WTC11 (cell line): Measurements from ENCODE around the gene AKT3. TPM values are rescaled to one million over a fixed set of nuclear protein-coding genes. Genes with fewer than 3 reads are reported as not detected.

Source experiments
- ATAC-seq: fragments of 200-7000 bp; cut with Tn5 transposase; 2 replicates; pipeline ENCODE4 v1.10.0; 2021; ENCODE audit warnings: mild to moderate bottlenecking, moderate library complexity
- CTCF ChIA-PET: fragments of 300-600 bp; sonication (Branson Sonifier 250); formaldehyde crosslinking; loops from one replicate; lab custom pipeline; 2021; ENCODE audit warnings: antibody characterized with exemption; lab: Charles Lee
- POLR2A ChIA-PET: fragments of 350-600 bp; sonication (Branson Sonifier 250); formaldehyde crosslinking; loops from one replicate; lab custom pipeline; 2021; ENCODE audit warnings: antibody characterized with exemption; lab: Charles Lee
- DNase-seq: peaks from one replicate; pipeline ENCODE4 v3.0.0; 2021; ENCODE audit warnings: low spot score
- H3K27ac Mint-ChIP-seq: 2 replicates; pipeline ENCODE4 v1.8.0; 2021; ENCODE audit warnings: mixed read lengths
- H3K27me3 Mint-ChIP-seq: 2 replicates; pipeline ENCODE4 v1.8.0; 2021; ENCODE audit warnings: low read depth, mild to moderate bottlenecking, moderate library complexity, mixed read lengths
- H3K36me3 Mint-ChIP-seq: 2 replicates; pipeline ENCODE4 v1.8.0; 2021; ENCODE audit warnings: mixed read lengths
- H3K4me1 Mint-ChIP-seq: 2 replicates; pipeline ENCODE4 v1.8.0; 2022; ENCODE audit warnings: mixed read lengths
- H3K4me3 Mint-ChIP-seq: 2 replicates; pipeline ENCODE4 v1.8.0; 2021; ENCODE audit warnings: mild to moderate bottlenecking, moderate library complexity, mixed read lengths
- H3K9me3 Mint-ChIP-seq: 2 replicates; pipeline ENCODE4 v1.8.0; 2021; ENCODE audit warnings: mixed read lengths
- ATF1 ChIP-seq: sonication (generic); formaldehyde crosslinking; IDR thresholded peaks from 2 replicates; pipeline ENCODE4 v1.8.1; 2023; ENCODE audit warnings: mild to moderate bottlenecking, moderate library complexity, missing genetic modification reagents
- ESRRA ChIP-seq: sonication (generic); formaldehyde crosslinking; IDR thresholded peaks from 2 replicates; pipeline ENCODE4 v1.8.1; 2022; ENCODE audit warnings: mild to moderate bottlenecking, missing genetic modification reagents, borderline replicate concordance
- FOXP1 ChIP-seq: sonication (generic); formaldehyde crosslinking; IDR thresholded peaks from 2 replicates; pipeline ENCODE4 v1.8.0; 2022; ENCODE audit warnings: missing genetic modification reagents, mild to moderate bottlenecking, moderate library complexity, borderline replicate concordance
- GTF2I ChIP-seq: fragments of 250-450 bp; sonication (Bioruptor Pico); conservative IDR thresholded peaks from 2 replicates; pipeline ENCODE4 v1.4.0; 2021; ENCODE audit warnings: mild to moderate bottlenecking
- IRF1 ChIP-seq: sonication (generic); formaldehyde crosslinking; IDR thresholded peaks from 2 replicates; pipeline ENCODE4 v1.8.0; 2023; ENCODE audit warnings: missing genetic modification reagents
- JUN ChIP-seq: sonication (generic); formaldehyde crosslinking; IDR thresholded peaks from 2 replicates; pipeline ENCODE4 v1.8.0; 2023; ENCODE audit warnings: mild to moderate bottlenecking, missing genetic modification reagents
- KAT7 ChIP-seq: sonication (generic); formaldehyde crosslinking; IDR thresholded peaks from 2 replicates; pipeline ENCODE4 v1.8.1; 2023; ENCODE audit warnings: missing genetic modification reagents, mild to moderate bottlenecking, borderline replicate concordance
- MYBL2 ChIP-seq: sonication (generic); formaldehyde crosslinking; IDR thresholded peaks from 2 replicates; pipeline ENCODE4 v1.8.1; 2023; ENCODE audit warnings: mild to moderate bottlenecking, moderate library complexity, missing genetic modification reagents
- NR1H2 ChIP-seq: sonication (generic); formaldehyde crosslinking; IDR thresholded peaks from 2 replicates; pipeline ENCODE4 v1.9.0; 2021; ENCODE audit warnings: mild to moderate bottlenecking, moderate library complexity, missing genetic modification reagents
- OVOL2 ChIP-seq: fragments of 250-450 bp; sonication (Bioruptor Pico); IDR thresholded peaks from 2 replicates; pipeline ENCODE4 v1.9.0; 2021; ENCODE audit warnings: mild to moderate bottlenecking, borderline replicate concordance
- STAT6 ChIP-seq: sonication (generic); formaldehyde crosslinking; conservative IDR thresholded peaks from 2 replicates; pipeline ENCODE4 v1.8.1; 2023; ENCODE audit warnings: mild to moderate bottlenecking, low read depth, missing genetic modification reagents, moderate library complexity
- TCF7 ChIP-seq: sonication (generic); formaldehyde crosslinking; IDR thresholded peaks from 2 replicates; pipeline ENCODE4 v1.8.0; 2022; ENCODE audit warnings: mild to moderate bottlenecking, low read depth, missing genetic modification reagents, moderate library complexity
- TEAD1 ChIP-seq: sonication (generic); formaldehyde crosslinking; IDR thresholded peaks from 2 replicates; pipeline ENCODE4 v1.8.0; 2022; ENCODE audit warnings: mild to moderate bottlenecking, missing genetic modification reagents
- TEAD4 ChIP-seq: sonication (generic); formaldehyde crosslinking; IDR thresholded peaks from 2 replicates; pipeline ENCODE4 v1.8.0; 2022; ENCODE audit warnings: mild to moderate bottlenecking, missing genetic modification reagents
- TP53 ChIP-seq: sonication (generic); formaldehyde crosslinking; IDR thresholded peaks from 2 replicates; pipeline ENCODE4 v1.8.1; 2023; ENCODE audit warnings: mild to moderate bottlenecking, missing genetic modification reagents
- ZNF121 ChIP-seq: sonication (generic); formaldehyde crosslinking; IDR thresholded peaks from 2 replicates; pipeline ENCODE4 v1.8.0; 2023; ENCODE audit warnings: missing genetic modification reagents
- ZNF232 ChIP-seq: sonication (generic); formaldehyde crosslinking; IDR thresholded peaks from 2 replicates; pipeline ENCODE4 v1.8.0; 2022; ENCODE audit warnings: mild to moderate bottlenecking, missing genetic modification reagents
- ZNF281 ChIP-seq: sonication (generic); formaldehyde crosslinking; IDR thresholded peaks from 2 replicates; pipeline ENCODE4 v1.8.0; 2023; ENCODE audit warnings: mild to moderate bottlenecking, missing genetic modification reagents
- ZNF317 ChIP-seq: sonication (generic); formaldehyde crosslinking; IDR thresholded peaks from 2 replicates; pipeline ENCODE4 v1.8.1; 2023; ENCODE audit warnings: low read depth, mild to moderate bottlenecking, moderate library complexity, missing genetic modification reagents, borderline replicate concordance
- ZNF423 ChIP-seq: fragments of 250-450 bp; sonication (Bioruptor Pico); IDR thresholded peaks from 2 replicates; pipeline ENCODE4 v2.1.2; 2022; ENCODE audit warnings: mild to moderate bottlenecking, moderate library complexity
- ZNF671 ChIP-seq: fragments of 250-450 bp; sonication (Bioruptor Pico); IDR thresholded peaks from 2 replicates; pipeline ENCODE4 v1.8.0; 2021; ENCODE audit warnings: mild to moderate bottlenecking
- total RNA-seq: library from RNA; stranded (reverse); gene quantifications from 3 replicates; pipeline ENCODE4 v1.2.3, GENCODE V29; 2021
- TF ChIP-seq, protein P1 (sequence below): fragments of 250-450 bp; sonication (Bioruptor Pico); IDR thresholded peaks from 2 replicates; pipeline ENCODE4 v1.9.0; 2021; ENCODE audit warnings: mild to moderate bottlenecking, borderline replicate concordance

AKT3 gene
- total RNA-seq, 1 experiment from 2014 or later: 38.5 TPM

DNA sequence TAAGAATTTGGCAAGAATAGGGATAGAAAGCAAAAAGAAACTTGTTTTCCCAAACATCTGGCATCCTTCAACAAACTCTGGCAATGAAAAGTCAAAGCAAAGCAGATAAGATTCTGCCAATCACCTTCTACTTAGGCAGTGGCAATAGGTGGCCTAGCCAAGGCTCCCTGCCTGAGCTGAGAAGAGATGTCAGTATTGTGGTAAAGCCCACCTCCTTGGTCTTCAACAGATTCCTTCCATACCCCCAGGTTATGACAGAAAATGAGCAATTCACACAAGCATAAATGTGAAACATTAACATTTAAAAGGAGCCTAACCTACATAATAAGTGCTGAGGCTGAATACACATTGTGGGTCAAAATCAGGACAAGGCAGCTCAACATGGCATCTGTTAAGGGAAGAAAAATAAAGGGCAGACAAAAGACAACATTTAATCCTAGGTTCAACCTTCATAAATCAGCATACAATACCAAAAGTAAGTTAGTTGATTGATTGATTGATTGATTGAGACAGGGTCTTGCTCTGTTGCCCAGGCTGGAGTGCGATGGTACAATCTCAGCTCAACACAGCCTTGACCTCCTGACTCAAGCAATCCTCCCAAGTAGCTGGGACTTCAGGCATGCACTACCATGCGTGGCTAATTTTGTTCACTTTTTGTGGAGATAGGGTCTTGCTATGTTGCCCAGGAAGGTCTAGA, 123.1 kb downstream of the AKT3 start:
- ATAC-seq: no peak; the same call in 1 of the 2 replicates
- peaks cover 4% of the 10 kb centered on the region; the same call in 1 of the 2 replicates for H3K36me3 Mint-ChIP-seq

DNA sequence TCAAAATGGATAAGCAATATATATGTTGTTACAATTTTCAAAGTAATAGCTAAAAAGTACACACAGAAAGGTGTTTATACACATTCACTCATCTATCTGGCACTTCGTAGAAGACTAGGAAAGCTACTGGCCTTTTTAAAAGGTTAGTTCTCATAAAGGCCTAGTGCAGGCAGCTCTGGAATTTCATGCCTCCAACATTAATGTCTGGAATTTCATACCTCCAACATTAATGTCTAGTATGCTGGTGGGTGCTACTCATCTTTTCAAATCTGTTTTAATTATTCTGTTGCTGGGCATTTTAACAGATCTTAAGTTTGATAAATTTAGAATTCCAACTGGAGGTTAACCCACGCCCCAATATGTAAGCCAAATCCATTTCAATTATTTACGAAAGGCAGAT, 124.2 kb downstream of the AKT3 start:
- Mint-ChIP-seq H3K4me1 (peaks cover 57% of the 10 kb centered on the region), H3K27ac (no peak overlapping the region), H3K9me3 (peaks cover 5% of the 10 kb centered on the region), H3K27me3 (no peaks in the 10 kb centered on the region), H3K4me3 (no peak overlapping the region), H3K36me3 (peaks cover 4% of the 10 kb centered on the region; the same call in 1 of the 2 replicates)
- POLR2A ChIA-PET: no interaction called here
- DNase-seq (no peak), ATAC-seq (no peak)
- TF ChIP-seq FOXP1: no peak
- TF ChIP-seq TP53 (CRISPR knock-in tag): no peak
- no peak for TF ChIP-seq MYBL2
- TF ChIP-seq ZNF423 (CRISPR knock-in tag): no peak
- TF ChIP-seq IRF1: no peak
- TF ChIP-seq STAT6: no peak
- no peak for TF ChIP-seq TCF7 (CRISPR knock-in tag)
- no peak for TF ChIP-seq JUN
- TF ChIP-seq ZNF671 (CRISPR knock-in tag): no peak
- no peak for TF ChIP-seq KAT7 (CRISPR knock-in tag)
- TF ChIP-seq, protein P1, sequence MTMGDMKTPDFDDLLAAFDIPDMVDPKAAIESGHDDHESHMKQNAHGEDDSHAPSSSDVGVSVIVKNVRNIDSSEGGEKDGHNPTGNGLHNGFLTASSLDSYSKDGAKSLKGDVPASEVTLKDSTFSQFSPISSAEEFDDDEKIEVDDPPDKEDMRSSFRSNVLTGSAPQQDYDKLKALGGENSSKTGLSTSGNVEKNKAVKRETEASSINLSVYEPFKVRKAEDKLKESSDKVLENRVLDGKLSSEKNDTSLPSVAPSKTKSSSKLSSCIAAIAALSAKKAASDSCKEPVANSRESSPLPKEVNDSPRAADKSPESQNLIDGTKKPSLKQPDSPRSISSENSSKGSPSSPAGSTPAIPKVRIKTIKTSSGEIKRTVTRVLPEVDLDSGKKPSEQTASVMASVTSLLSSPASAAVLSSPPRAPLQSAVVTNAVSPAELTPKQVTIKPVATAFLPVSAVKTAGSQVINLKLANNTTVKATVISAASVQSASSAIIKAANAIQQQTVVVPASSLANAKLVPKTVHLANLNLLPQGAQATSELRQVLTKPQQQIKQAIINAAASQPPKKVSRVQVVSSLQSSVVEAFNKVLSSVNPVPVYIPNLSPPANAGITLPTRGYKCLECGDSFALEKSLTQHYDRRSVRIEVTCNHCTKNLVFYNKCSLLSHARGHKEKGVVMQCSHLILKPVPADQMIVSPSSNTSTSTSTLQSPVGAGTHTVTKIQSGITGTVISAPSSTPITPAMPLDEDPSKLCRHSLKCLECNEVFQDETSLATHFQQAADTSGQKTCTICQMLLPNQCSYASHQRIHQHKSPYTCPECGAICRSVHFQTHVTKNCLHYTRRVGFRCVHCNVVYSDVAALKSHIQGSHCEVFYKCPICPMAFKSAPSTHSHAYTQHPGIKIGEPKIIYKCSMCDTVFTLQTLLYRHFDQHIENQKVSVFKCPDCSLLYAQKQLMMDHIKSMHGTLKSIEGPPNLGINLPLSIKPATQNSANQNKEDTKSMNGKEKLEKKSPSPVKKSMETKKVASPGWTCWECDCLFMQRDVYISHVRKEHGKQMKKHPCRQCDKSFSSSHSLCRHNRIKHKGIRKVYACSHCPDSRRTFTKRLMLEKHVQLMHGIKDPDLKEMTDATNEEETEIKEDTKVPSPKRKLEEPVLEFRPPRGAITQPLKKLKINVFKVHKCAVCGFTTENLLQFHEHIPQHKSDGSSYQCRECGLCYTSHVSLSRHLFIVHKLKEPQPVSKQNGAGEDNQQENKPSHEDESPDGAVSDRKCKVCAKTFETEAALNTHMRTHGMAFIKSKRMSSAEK (CRISPR knock-in tag): no peak
- TF ChIP-seq TEAD4 (CRISPR knock-in tag): no peak
- CTCF ChIA-PET: interaction anchor here (0.8 kb wide), 1 partner anchor 13 kb away, joined by 3 read pairs; no protein-coding TSS in a partner anchor

More for the DNA sequence above, 123.1 kb downstream of the AKT3 start:
- TF ChIP-seq ZNF423 (CRISPR knock-in tag) (no peak), ZNF121 (CRISPR knock-in tag) (peak; percentile 99), GTF2I (CRISPR knock-in tag) (0 out of 2 replicates have a peak, but pooled peaks have one; percentile 21)
- no peak overlapping the region for H3K4me3 Mint-ChIP-seq
- H3K4me1 Mint-ChIP-seq: peaks cover 66% of the 10 kb centered on the region
- POLR2A ChIA-PET: no interaction called here
- no peak for DNase-seq
- H3K9me3 Mint-ChIP-seq: peaks cover 5% of the 10 kb centered on the region
- no peaks in the 10 kb centered on the region for H3K27me3 Mint-ChIP-seq
- no peak overlapping the region for H3K27ac Mint-ChIP-seq
- CTCF ChIA-PET: no interaction called here

DNA sequence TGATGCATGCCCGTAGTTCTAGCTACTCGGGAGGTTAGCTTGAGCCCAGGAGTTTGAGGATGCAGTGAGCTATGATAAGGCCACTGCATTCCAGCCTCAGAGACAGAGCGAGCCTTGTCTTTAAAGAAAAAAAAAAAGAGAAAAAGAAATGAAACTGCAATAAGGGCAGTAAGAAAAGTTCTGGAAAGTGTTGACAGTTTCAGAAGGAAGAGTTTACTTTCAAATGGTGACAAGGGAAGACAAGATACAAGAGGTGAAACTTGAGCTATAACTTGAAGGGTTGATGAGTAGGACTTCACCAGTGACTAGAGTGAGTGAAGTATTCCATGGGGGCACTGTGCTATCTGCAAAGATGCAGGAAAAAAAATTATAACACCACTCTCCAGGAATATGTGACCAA, 125.0 kb downstream of the AKT3 start:
- DNase-seq: no peak
- CTCF ChIA-PET: interaction anchor here (0.8 kb wide), 1 partner anchor 382 kb away, joined by 3 read pairs; no protein-coding TSS in a partner anchor
- Mint-ChIP-seq H3K36me3 (peaks cover 1% of the 10 kb centered on the region; the same call in 1 of the 2 replicates), H3K27me3 (no peaks in the 10 kb centered on the region), H3K27ac (0 out of 2 replicates have a peak overlapping the region, but pooled peaks have one; percentile 13), H3K4me1 (peaks cover 54% of the 10 kb centered on the region), H3K9me3 (peaks cover 2% of the 10 kb centered on the region), H3K4me3 (no peak overlapping the region)
- POLR2A ChIA-PET: interaction anchor here (0.7 kb wide), 1 partner anchor 155 kb away, joined by 3 read pairs; no protein-coding TSS in a partner anchor
- no peak for ATAC-seq
- TF ChIP-seq TEAD1 (CRISPR knock-in tag) (no peak), ATF1 (CRISPR knock-in tag) (no peak), ZNF281 (CRISPR knock-in tag) (no peak), ZNF232 (CRISPR knock-in tag) (no peak), NR1H2 (CRISPR knock-in tag) (no peak), TEAD4 (CRISPR knock-in tag) (no peak), ESRRA (no peak), OVOL2 (CRISPR knock-in tag) (no peak), ZNF317 (no peak)
